ENCODE results near the gene ZFAND3.

ZFAND3 gene

GRCh38 chr6:37972994-37973757 lies 153.6 kb downstream of the ZFAND3 start:
- no peak for DNase-seq
- peaks cover 22% of the 10 kb centered on the region for H3K9me3 Mint-ChIP-seq
- peaks cover 20% of the 10 kb centered on the region for H3K36me3 Mint-ChIP-seq
- no peak overlapping the region for H3K27ac Mint-ChIP-seq
- H3K27me3 Mint-ChIP-seq: no peaks in the 10 kb centered on the region
- peaks cover 21% of the 10 kb centered on the region for H3K4me1 Mint-ChIP-seq
- CTCF ChIA-PET: no interaction called here
- H3K4me3 Mint-ChIP-seq: no peak overlapping the region

GRCh38 chr6:37974381-37974780 lies 154.9 kb downstream of the ZFAND3 start:
- CTCF ChIA-PET: no interaction called here
- Mint-ChIP-seq H3K4me3 (no peak overlapping the region), H3K9me3 (peaks cover 22% of the 10 kb centered on the region), H3K27me3 (no peaks in the 10 kb centered on the region), H3K27ac (no peak overlapping the region), H3K4me1 (peaks cover 24% of the 10 kb centered on the region), H3K36me3 (peaks cover 20% of the 10 kb centered on the region)
- DNase-seq: no peak

GRCh38 chr6:37974943-37975342 lies 155.4 kb downstream of the ZFAND3 start:
- no peaks in the 10 kb centered on the region for H3K27me3 Mint-ChIP-seq
- H3K4me3 Mint-ChIP-seq: no peak overlapping the region
- peaks cover 20% of the 10 kb centered on the region for H3K36me3 Mint-ChIP-seq
- H3K9me3 Mint-ChIP-seq: peaks cover 22% of the 10 kb centered on the region
- H3K27ac Mint-ChIP-seq: no peak overlapping the region
- peaks cover 25% of the 10 kb centered on the region for H3K4me1 Mint-ChIP-seq
- CTCF ChIA-PET: no interaction called here
- no peak for DNase-seq

- no peak for DNase-seq
- no peaks in the 10 kb centered on the region for H3K27me3 Mint-ChIP-seq
- H3K36me3 Mint-ChIP-seq: peaks cover 13% of the 10 kb centered on the region
- H3K4me1 Mint-ChIP-seq: peaks cover 13% of the 10 kb centered on the region
- peaks cover 18% of the 10 kb centered on the region for H3K9me3 Mint-ChIP-seq
- CTCF ChIA-PET: no interaction called here
- no peak overlapping the region for H3K4me3 Mint-ChIP-seq
- no peak overlapping the region for H3K27ac Mint-ChIP-seq
Measured at GRCh38 chr6:37977715-37978114, 158.2 kb downstream of the ZFAND3 start.

- no peak for DNase-seq
- Mint-ChIP-seq H3K4me3 (no peak overlapping the region), H3K4me1 (peaks cover 12% of the 10 kb centered on the region), H3K27ac (no peak overlapping the region), H3K27me3 (no peaks in the 10 kb centered on the region), H3K36me3 (peaks cover 6% of the 10 kb centered on the region), H3K9me3 (peaks cover 14% of the 10 kb centered on the region)
- CTCF ChIA-PET: no interaction called here
Measured at GRCh38 chr6:37979392-37980221, 160.1 kb downstream of the ZFAND3 start.

- Mint-ChIP-seq H3K4me3 (no peak overlapping the region), H3K4me1 (peaks cover 12% of the 10 kb centered on the region), H3K27me3 (no peaks in the 10 kb centered on the region), H3K9me3 (peaks cover 9% of the 10 kb centered on the region), H3K36me3 (peaks cover 6% of the 10 kb centered on the region), H3K27ac (no peak overlapping the region)
- DNase-seq: no peak
- CTCF ChIA-PET: no interaction called here
Measured at GRCh38 chr6:37980222-37980595, 160.7 kb downstream of the ZFAND3 start.

- H3K27me3 Mint-ChIP-seq: no peaks in the 10 kb centered on the region
- CTCF ChIA-PET: no interaction called here
- peaks cover 12% of the 10 kb centered on the region for H3K4me1 Mint-ChIP-seq
- no peaks in the 10 kb centered on the region for H3K36me3 Mint-ChIP-seq
- peaks cover under 1% of the 10 kb centered on the region for H3K9me3 Mint-ChIP-seq
- no peak overlapping the region for H3K27ac Mint-ChIP-seq
- DNase-seq: no peak
- H3K4me3 Mint-ChIP-seq: no peak overlapping the region
Measured at GRCh38 chr6:37981626-37982025, 162.1 kb downstream of the ZFAND3 start.

GRCh38 chr6:37982317-37982716 lies 162.8 kb downstream of the ZFAND3 start:
- CTCF ChIA-PET: no interaction called here
- no peaks in the 10 kb centered on the region for H3K9me3 Mint-ChIP-seq

GRCh38 chr6:37983720-37984501 lies 164.4 kb downstream of the ZFAND3 start:
- CTCF ChIA-PET: no interaction called here
- Mint-ChIP-seq H3K4me3 (no peak overlapping the region), H3K27ac (no peak overlapping the region), H3K36me3 (no peaks in the 10 kb centered on the region), H3K9me3 (no peaks in the 10 kb centered on the region), H3K27me3 (no peaks in the 10 kb centered on the region), H3K4me1 (peaks cover 6% of the 10 kb centered on the region)
- DNase-seq: no peak

More at GRCh38 chr6:37982317-37982716, 162.8 kb downstream of the ZFAND3 start:
- Mint-ChIP-seq H3K27ac (no peak overlapping the region), H3K4me1 (peaks cover 12% of the 10 kb centered on the region), H3K36me3 (no peaks in the 10 kb centered on the region), H3K27me3 (no peaks in the 10 kb centered on the region), H3K4me3 (no peak overlapping the region)
- no peak for DNase-seq

- H3K4me1 Mint-ChIP-seq: peaks cover 6% of the 10 kb centered on the region
- no peak overlapping the region for H3K4me3 Mint-ChIP-seq
- H3K27ac Mint-ChIP-seq: no peak overlapping the region
- CTCF ChIA-PET: no interaction called here
- H3K9me3 Mint-ChIP-seq: no peaks in the 10 kb centered on the region
- H3K27me3 Mint-ChIP-seq: no peaks in the 10 kb centered on the region
- H3K36me3 Mint-ChIP-seq: no peaks in the 10 kb centered on the region
- DNase-seq: no peak
Measured at GRCh38 chr6:37984578-37984977, 165.1 kb downstream of the ZFAND3 start.

- Mint-ChIP-seq H3K27ac (no peak overlapping the region), H3K4me3 (no peak overlapping the region), H3K27me3 (no peaks in the 10 kb centered on the region), H3K9me3 (no peaks in the 10 kb centered on the region), H3K4me1 (peaks cover 1% of the 10 kb centered on the region), H3K36me3 (no peaks in the 10 kb centered on the region)
- CTCF ChIA-PET: no interaction called here
- DNase-seq: no peak
Measured at GRCh38 chr6:37985355-37985754, 165.8 kb downstream of the ZFAND3 start.

- H3K27ac Mint-ChIP-seq: no peak overlapping the region
- no peaks in the 10 kb centered on the region for H3K36me3 Mint-ChIP-seq
- H3K4me1 Mint-ChIP-seq: no peaks in the 10 kb centered on the region
- no peaks in the 10 kb centered on the region for H3K9me3 Mint-ChIP-seq
- no peaks in the 10 kb centered on the region for H3K27me3 Mint-ChIP-seq
- H3K4me3 Mint-ChIP-seq: no peak overlapping the region
- no peak for DNase-seq
- CTCF ChIA-PET: no interaction called here
Measured at GRCh38 chr6:37987018-37987417, 167.5 kb downstream of the ZFAND3 start.

- no peaks in the 10 kb centered on the region for H3K9me3 Mint-ChIP-seq
- no peak overlapping the region for H3K4me3 Mint-ChIP-seq
- H3K27me3 Mint-ChIP-seq: no peaks in the 10 kb centered on the region
- DNase-seq: no peak
- no peaks in the 10 kb centered on the region for H3K36me3 Mint-ChIP-seq
- H3K4me1 Mint-ChIP-seq: no peaks in the 10 kb centered on the region
- CTCF ChIA-PET: no interaction called here
- H3K27ac Mint-ChIP-seq: no peak overlapping the region
Measured at GRCh38 chr6:37987559-37987958, 168.0 kb downstream of the ZFAND3 start.

- Mint-ChIP-seq H3K36me3 (no peaks in the 10 kb centered on the region), H3K4me1 (no peaks in the 10 kb centered on the region), H3K27me3 (no peaks in the 10 kb centered on the region), H3K4me3 (no peak overlapping the region), H3K27ac (no peak overlapping the region), H3K9me3 (no peaks in the 10 kb centered on the region)
- CTCF ChIA-PET: interaction anchor here (0.6 kb wide), 1 partner anchor 24 kb away, joined by 3 read pairs; no protein-coding TSS in a partner anchor
- DNase-seq: no peak
Measured at GRCh38 chr6:37988127-37988526, 168.6 kb downstream of the ZFAND3 start.
